ENCODE measurements around the gene ORM2. TPM values are rescaled to one million over a fixed set of nuclear protein-coding genes. Genes with fewer than 3 reads are reported as not detected.
"Not testable (repeated sequence)": the region's sequence is repeated elsewhere in the genome, so short reads cannot be mapped to it uniquely, and the experiment has no call there.

The ORM2 gene
- total and polyA plus RNA-seq, 2 of the 13 experiments (the other 11 are each of a cell fraction or from before 2014, with no cell fraction given): 565 to 824 TPM

GRCh38 chr9:114322160-114322818 is 7.4 kb upstream of the ORM2 start (continued):
- TF ChIP-seq PAXIP1 (CRISPR knock-in tag; conservative IDR thresholded peaks at IDR 0.05) (peak; percentile 85), ZNF687 (CRISPR knock-in tag; IDR thresholded peaks at IDR 0.05) (0 out of 2 replicates have a peak, but pooled peaks have one; percentile 37), NCOA2 (CRISPR knock-in tag; IDR thresholded peaks at IDR 0.05) (peak; percentile 63), ZNF574 (CRISPR knock-in tag; IDR thresholded peaks at IDR 0.05) (peak; percentile 38; the same call in 1 of the 2 replicates), FOXO1 (CRISPR knock-in tag; IDR thresholded peaks at IDR 0.05) (0 out of 2 replicates have a peak, but pooled peaks have one; percentile 30), CEBPG (CRISPR knock-in tag; IDR thresholded peaks at IDR 0.05) (0 out of 2 replicates have a peak, but pooled peaks have one; percentile 21), FOSL2 (CRISPR knock-in tag; IDR thresholded peaks at IDR 0.05) (peak; percentile 30; the same call in 1 of the 2 replicates), ZBTB10 (CRISPR knock-in tag; IDR thresholded peaks at IDR 0.05; ENCODE audit: borderline replicate concordance) (peak; percentile 86; the same call in 1 of the 2 replicates), HOXA3 (CRISPR knock-in tag; IDR thresholded peaks at IDR 0.05) (peak; percentile 27; the same call in 1 of the 2 replicates), FOXA3 (CRISPR knock-in tag; IDR thresholded peaks at IDR 0.05) (0 out of 2 replicates have a peak, but pooled peaks have one; percentile 39), SKI (IDR thresholded peaks at IDR 0.05; ENCODE audit: partially characterized antibody) (peak; percentile 55), CEBPB (IDR thresholded peaks at IDR 0.05; ENCODE audit: borderline replicate concordance, low read depth, low read length) (peak; percentile 68), LCORL (CRISPR knock-in tag; IDR thresholded peaks at IDR 0.05) (peak; percentile 74), FOXA1 (CRISPR knock-in tag; IDR thresholded peaks at IDR 0.05) (peak; percentile 51; the same call in 1 of the 2 replicates), TBX3 (IDR thresholded peaks at IDR 0.05; ENCODE audit: borderline replicate concordance) (0 out of 2 replicates have a peak, but pooled peaks have one; percentile 30)
- not testable (repeated sequence) for TF ChIP-seq LCORL, FOXA1 (IDR thresholded peaks at IDR 0.05)

Measured in HepG2 (cell line).